Mammary epithelial cell (primary cell): ENCODE measurements around the gene MRPL2.

Experiments
- EZH2 ChIP-seq: IDR thresholded peaks from 2 replicates; pipeline ENCODE4 v1.6.1; 2012; ENCODE audit warnings: low read length, inconsistent platforms, borderline replicate concordance
- TF ChIP-seq, protein P1 (sequence below), 2 donors: IDR thresholded peaks in 1 of 2; conservative IDR thresholded peaks in 1 of 2; 2 replicates each; pipeline ENCODE4 v1.5.1; 2011 to 2012; ENCODE audit warnings: inconsistent platforms in 2 of 2, low read length in 2 of 2, mild to moderate bottlenecking in 2 of 2, control low read depth in 1 of 2, low read depth in 1 of 2; ENCODE audit not compliant: insufficient read depth in 1 of 2; ENCODE audit errors: extremely low read depth in 1 of 2

DNA sequence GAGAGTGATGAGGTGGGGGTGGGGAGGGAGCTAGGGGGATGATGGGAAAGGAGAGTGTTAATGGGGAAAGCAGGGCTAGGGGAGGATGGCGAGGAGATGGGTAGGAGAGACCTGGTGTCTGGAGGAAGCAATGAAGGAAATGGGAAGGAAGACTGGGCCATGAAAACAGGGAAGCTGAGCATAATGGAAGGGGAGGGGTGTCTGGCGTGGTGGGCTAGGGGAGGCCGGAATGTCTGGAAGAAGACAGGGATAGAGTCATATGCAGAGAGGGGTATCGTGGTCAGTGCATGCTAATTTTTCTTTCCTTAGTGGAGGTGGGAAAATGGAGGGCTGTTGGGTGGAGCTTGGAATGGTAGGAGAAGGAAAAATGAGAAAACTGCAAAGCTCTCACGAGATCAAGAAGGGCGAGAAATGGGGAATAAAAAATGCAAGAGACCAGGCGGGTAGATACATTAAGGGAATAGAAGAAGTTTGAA is 44.8 kb downstream of the MRPL2 start:
- TF ChIP-seq, protein P1, sequence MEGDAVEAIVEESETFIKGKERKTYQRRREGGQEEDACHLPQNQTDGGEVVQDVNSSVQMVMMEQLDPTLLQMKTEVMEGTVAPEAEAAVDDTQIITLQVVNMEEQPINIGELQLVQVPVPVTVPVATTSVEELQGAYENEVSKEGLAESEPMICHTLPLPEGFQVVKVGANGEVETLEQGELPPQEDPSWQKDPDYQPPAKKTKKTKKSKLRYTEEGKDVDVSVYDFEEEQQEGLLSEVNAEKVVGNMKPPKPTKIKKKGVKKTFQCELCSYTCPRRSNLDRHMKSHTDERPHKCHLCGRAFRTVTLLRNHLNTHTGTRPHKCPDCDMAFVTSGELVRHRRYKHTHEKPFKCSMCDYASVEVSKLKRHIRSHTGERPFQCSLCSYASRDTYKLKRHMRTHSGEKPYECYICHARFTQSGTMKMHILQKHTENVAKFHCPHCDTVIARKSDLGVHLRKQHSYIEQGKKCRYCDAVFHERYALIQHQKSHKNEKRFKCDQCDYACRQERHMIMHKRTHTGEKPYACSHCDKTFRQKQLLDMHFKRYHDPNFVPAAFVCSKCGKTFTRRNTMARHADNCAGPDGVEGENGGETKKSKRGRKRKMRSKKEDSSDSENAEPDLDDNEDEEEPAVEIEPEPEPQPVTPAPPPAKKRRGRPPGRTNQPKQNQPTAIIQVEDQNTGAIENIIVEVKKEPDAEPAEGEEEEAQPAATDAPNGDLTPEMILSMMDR (conservative IDR thresholded peaks at IDR 0.05 in 1 of 2, IDR thresholded peaks at IDR 0.05 in 1 of 2; ENCODE audit: extremely low read depth in 1 of 2, insufficient read depth in 1 of 2, low read depth in 1 of 2, low read length in 2 of 2), result no peak
- no peak for TF ChIP-seq EZH2
